ENCODE measurements around the gene PKNOX2. TPM values are rescaled to one million over a fixed set of nuclear protein-coding genes. Genes with fewer than 3 reads are reported as not detected.

The PKNOX2 gene
- total RNA-seq, 6 experiments from 2014 or later = 0.09 to 0.31 (median 0.14) TPM

GRCh38 chr11:125343086-125343717 lies 178.7 kb downstream of the PKNOX2 start:
- Histone ChIP-seq H3K36me3 (no peaks in the 10 kb centered on the region), H3K9me3 (no peaks in the 10 kb centered on the region), H3K27ac (no peak overlapping the region), H3K27me3 (no peaks in the 10 kb centered on the region), H3K4me3 (no peak overlapping the region), H3K4me1 (no peaks in the 10 kb centered on the region)
- DNase-seq = no peak
- TF ChIP-seq POLR2A (IDR thresholded peaks at IDR 0.05) = no peak
- no peak for TF ChIP-seq CTCF (IDR thresholded peaks at IDR 0.05)
- 66% methylated on average over 5 of the region's 7 CpGs for WGBS (ENCODE audit: insufficient coverage, low coverage, low lambda C conversion rate, missing lambda C conversion rate)
- intact Hi-C loops (cut with DNase I) = loop anchor here in 1 of 2 donors (10.0 kb wide), 1 partner anchor 178 kb away; the partner anchor contains the start of gene PKNOX2
- ATAC-seq = no peak

DNA sequence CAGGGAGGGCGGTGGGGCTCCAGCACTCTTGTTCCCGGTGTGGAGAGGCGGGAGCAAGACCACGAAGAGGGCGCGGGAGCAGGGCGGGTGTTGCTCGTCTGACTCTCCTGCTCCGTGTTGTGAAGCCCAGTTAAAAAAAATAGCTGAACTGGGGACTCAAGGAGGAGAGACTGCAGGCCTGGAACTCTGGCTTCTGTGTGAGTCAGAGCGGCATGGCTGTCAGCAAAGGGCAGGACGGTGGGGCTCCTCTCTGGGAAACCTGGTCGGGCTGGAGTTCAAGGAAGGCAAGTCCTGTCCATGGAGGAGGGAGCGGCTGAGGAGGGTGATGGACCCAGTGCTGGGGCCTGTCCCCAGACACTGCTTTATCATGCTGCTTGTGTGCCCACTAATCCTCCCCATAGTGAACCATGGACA lies 179.2 kb downstream of the PKNOX2 start:
- no peak overlapping the region for H3K27ac ChIP-seq
- no peaks in the 10 kb centered on the region for H3K36me3 ChIP-seq
- TF ChIP-seq POLR2A (IDR thresholded peaks at IDR 0.05) (no peak), CTCF (IDR thresholded peaks at IDR 0.05) (no peak)
- WGBS (ENCODE audit: insufficient coverage, low coverage, low lambda C conversion rate, missing lambda C conversion rate) = 67% methylated on average over 10 of the region's 13 CpGs
- no peak overlapping the region for H3K4me3 ChIP-seq
- H3K4me1 ChIP-seq = no peaks in the 10 kb centered on the region
- H3K9me3 ChIP-seq = no peaks in the 10 kb centered on the region
- peak in 1 of 3 donors; percentile 37 for DNase-seq
- ATAC-seq = no peak
- H3K27me3 ChIP-seq = no peaks in the 10 kb centered on the region
- intact Hi-C loops (cut with DNase I) = loop anchor here in 1 of 2 donors (10.0 kb wide), 1 partner anchor 179 kb away; the partner anchor contains the start of gene PKNOX2

DNA sequence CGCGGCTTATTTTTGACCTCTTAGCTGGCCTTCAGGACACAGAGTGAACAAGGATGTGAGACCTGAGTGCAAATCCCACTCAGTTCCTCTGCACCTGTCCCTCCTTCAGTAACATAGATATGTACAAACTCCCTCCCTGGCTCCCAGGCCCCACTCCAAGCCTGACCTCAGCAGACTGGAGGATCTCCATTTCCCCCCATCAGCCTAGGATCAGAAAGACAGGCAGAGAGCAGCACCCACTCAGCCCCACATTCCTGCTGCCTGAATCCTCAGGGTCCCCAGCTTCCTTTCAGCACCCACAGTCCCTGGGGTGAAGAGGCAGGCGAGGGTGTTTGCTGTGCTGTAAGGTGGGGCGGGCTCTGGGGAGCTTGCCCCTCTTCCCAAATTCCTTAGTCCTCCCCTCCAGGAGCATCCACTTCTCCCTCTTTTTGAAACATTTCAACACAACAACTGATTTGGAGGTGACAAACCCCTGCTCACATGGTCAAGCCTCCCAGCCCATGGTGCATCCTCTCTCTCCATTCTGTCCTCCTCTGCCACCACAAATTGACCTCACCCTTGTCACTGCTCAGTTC lies 180.4 kb downstream of the PKNOX2 start:
- Histone ChIP-seq H3K9me3 (no peaks in the 10 kb centered on the region), H3K36me3 (no peaks in the 10 kb centered on the region), H3K27me3 (no peaks in the 10 kb centered on the region), H3K4me1 (no peaks in the 10 kb centered on the region), H3K27ac (no peak overlapping the region), H3K4me3 (no peak overlapping the region)
- ATAC-seq (no peak), DNase-seq (peak in 1 of 3 donors; percentile 31)
- TF ChIP-seq CTCF (IDR thresholded peaks at IDR 0.05) (no peak), POLR2A (IDR thresholded peaks at IDR 0.05) (no peak)
- 82% methylated on average over 2 of the region's 4 CpGs for WGBS (ENCODE audit: insufficient coverage, low coverage, low lambda C conversion rate, missing lambda C conversion rate)
- intact Hi-C loops (cut with DNase I) = loop anchor here in 1 of 2 donors (10.0 kb wide), 1 partner anchor 180 kb away; the partner anchor contains the start of gene PKNOX2

DNA sequence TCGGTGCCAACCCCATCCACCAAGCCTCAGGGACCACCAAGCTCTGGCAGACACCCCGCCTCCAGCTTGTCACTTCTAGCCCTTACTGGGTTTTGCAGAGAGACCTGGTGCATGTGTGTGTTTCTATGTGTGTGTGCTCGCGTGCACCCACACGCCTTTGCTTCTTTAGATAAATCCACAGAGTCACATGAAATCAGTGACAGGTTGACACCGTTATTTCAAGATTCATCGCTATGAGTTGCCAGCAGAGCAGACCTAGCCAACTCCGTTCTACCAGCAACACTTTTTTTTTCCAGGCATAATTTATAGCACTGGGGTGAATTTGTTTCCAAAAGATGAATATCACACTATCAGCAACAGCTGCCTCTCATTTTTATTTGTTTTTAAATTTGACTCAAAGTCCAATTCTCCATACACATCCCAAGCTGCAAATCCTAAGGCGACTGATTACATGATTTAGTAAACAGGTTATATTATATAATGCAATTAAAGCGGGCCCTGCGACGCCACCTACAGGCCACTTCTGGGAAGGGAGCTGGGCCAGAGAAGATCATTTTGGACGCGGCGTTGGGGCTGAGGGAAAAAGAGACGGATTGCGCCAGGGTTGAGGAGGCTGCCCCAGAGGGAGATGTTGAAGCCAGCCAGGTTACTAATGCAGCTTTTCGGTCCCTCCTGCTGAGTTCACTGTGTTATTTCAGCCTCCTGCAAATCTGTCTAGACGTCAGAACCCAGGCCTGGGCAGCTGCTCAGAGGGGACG lies 181.0 kb downstream of the PKNOX2 start:
- Histone ChIP-seq H3K36me3 (no peaks in the 10 kb centered on the region), H3K4me1 (no peaks in the 10 kb centered on the region), H3K27ac (no peak overlapping the region), H3K4me3 (no peak overlapping the region), H3K9me3 (no peaks in the 10 kb centered on the region), H3K27me3 (no peaks in the 10 kb centered on the region)
- intact Hi-C loops (cut with DNase I) = loop anchor here in 1 of 2 donors (10.0 kb wide), 1 partner anchor 181 kb away; the partner anchor contains the start of gene PKNOX2
- peak; percentile 71 to 95 (median 89) for TF ChIP-seq CTCF (IDR thresholded peaks at IDR 0.05)
- no peak for TF ChIP-seq POLR2A (IDR thresholded peaks at IDR 0.05)
- 27% methylated on average over 19 of the region's 20 CpGs for WGBS (ENCODE audit: insufficient coverage, low coverage, low lambda C conversion rate, missing lambda C conversion rate)
- ATAC-seq (peak; percentile 73 to 88 (median 83)), DNase-seq (peak; percentile 60 to 71 (median 71))
